Activated CD8-positive, alpha-beta T cell treated with anti-CD3 and anti-CD28 coated beads for 36 hours (primary cell): Measurements from ENCODE around the gene PACRG. TPM values are rescaled to one million over a fixed set of nuclear protein-coding genes. Genes with fewer than 3 reads are reported as not detected.

Experiments
- ATAC-seq: fragments of 200-7000 bp; cut with Tn5 transposase; one replicate; pipeline ENCODE4 v1.10.0; 2021; ENCODE audit warnings: mild to moderate bottlenecking, moderate library complexity
- CTCF ChIA-PET: fragments of 350-600 bp; sonication (Branson Sonifier 250); formaldehyde crosslinking; loops from one replicate; lab custom pipeline; 2021; ENCODE audit warnings: antibody characterized with exemption; lab: Charles Lee
- POLR2A ChIA-PET: fragments of 350-600 bp; sonication (Branson Sonifier 250); formaldehyde crosslinking; loops from one replicate; lab custom pipeline; 2021; ENCODE audit warnings: antibody characterized with exemption; lab: Charles Lee
- DNase-seq: peaks from one replicate; pipeline ENCODE4 v3.0.0-alpha.2; 2020
- H3K27ac Mint-ChIP-seq: one replicate; pipeline ENCODE4 v1.8.0; 2021; ENCODE audit warnings: mild to moderate bottlenecking, mixed read lengths
- H3K27me3 Mint-ChIP-seq: one replicate; pipeline ENCODE4 v1.8.0; 2021; ENCODE audit warnings: mixed read lengths
- H3K36me3 Mint-ChIP-seq: one replicate; pipeline ENCODE4 v1.8.0; 2021; ENCODE audit warnings: low read depth, mixed read lengths
- H3K4me1 Mint-ChIP-seq: one replicate; pipeline ENCODE4 v1.8.0; 2021; ENCODE audit warnings: low read depth, mixed read lengths
- H3K4me3 Mint-ChIP-seq: one replicate; pipeline ENCODE4 v1.8.0; 2021; ENCODE audit warnings: mild to moderate bottlenecking, moderate library complexity, mixed read lengths
- H3K9me3 Mint-ChIP-seq: one replicate; pipeline ENCODE4 v1.8.0; 2021; ENCODE audit warnings: mixed read lengths
- CTCF ChIP-seq: fragments of 200-600 bp; IDR thresholded peaks from one replicate; pipeline ENCODE4 v1.8.0; 2022; ENCODE audit warnings: antibody characterized with exemption, mild to moderate bottlenecking
- intact Hi-C: fragments of 100-400 bp; cut with micrococcal nuclease; formaldehyde crosslinking; loops from one replicate; pipeline ENCODE4 v1.10.0; 2022
- total RNA-seq, 2 experiments: library from RNA; stranded (reverse); gene quantifications; one replicate each; pipeline ENCODE4 v1.2.3, GENCODE V29; 2021

PACRG gene
- total RNA-seq, 2 experiments from 2014 or later: not detected

- CTCF ChIA-PET: no interaction called here
- DNase-seq (no peak), ATAC-seq (no peak)
- Mint-ChIP-seq H3K27me3 (no peaks in the 10 kb centered on the region), H3K36me3 (no peaks in the 10 kb centered on the region), H3K4me1 (no peaks in the 10 kb centered on the region), H3K27ac (no peak overlapping the region), H3K4me3 (no peak overlapping the region), H3K9me3 (no peaks in the 10 kb centered on the region)
- POLR2A ChIA-PET: no interaction called here
- no peak for TF ChIP-seq CTCF
- intact Hi-C loops: no loop called here
Observed at GRCh38 chr6:162814426-162814973, 86.7 kb downstream of the PACRG start.

GRCh38 chr6:162817196-162817595 lies 89.4 kb downstream of the PACRG start:
- CTCF ChIA-PET: interaction anchor here (1.3 kb wide), 1 partner anchor 11 kb away, joined by 3 read pairs; no protein-coding TSS in a partner anchor
- TF ChIP-seq CTCF: no peak
- Mint-ChIP-seq H3K4me3 (no peak overlapping the region), H3K36me3 (no peaks in the 10 kb centered on the region), H3K9me3 (no peaks in the 10 kb centered on the region), H3K4me1 (no peaks in the 10 kb centered on the region), H3K27me3 (no peaks in the 10 kb centered on the region), H3K27ac (no peak overlapping the region)
- POLR2A ChIA-PET: no interaction called here
- no peak for ATAC-seq
- no peak for DNase-seq
- intact Hi-C loops: no loop called here

- Mint-ChIP-seq H3K9me3 (no peaks in the 10 kb centered on the region), H3K27ac (no peak overlapping the region), H3K27me3 (no peaks in the 10 kb centered on the region), H3K36me3 (no peaks in the 10 kb centered on the region), H3K4me1 (no peaks in the 10 kb centered on the region), H3K4me3 (no peak overlapping the region)
- DNase-seq: no peak
- ChIA-PET CTCF (no interaction called here), POLR2A (no interaction called here)
- no peak for ATAC-seq
- intact Hi-C loops: no loop called here
- no peak for TF ChIP-seq CTCF
Observed at GRCh38 chr6:162819284-162819683, 91.5 kb downstream of the PACRG start.

GRCh38 chr6:162821102-162821501 lies 93.3 kb downstream of the PACRG start:
- DNase-seq (no peak), ATAC-seq (no peak)
- no peak for TF ChIP-seq CTCF
- no peaks in the 10 kb centered on the region for H3K9me3 Mint-ChIP-seq
- H3K4me1 Mint-ChIP-seq: no peaks in the 10 kb centered on the region
- POLR2A ChIA-PET: no interaction called here
- H3K4me3 Mint-ChIP-seq: no peak overlapping the region
- no peak overlapping the region for H3K27ac Mint-ChIP-seq
- no peaks in the 10 kb centered on the region for H3K27me3 Mint-ChIP-seq
- intact Hi-C loops: no loop called here
- CTCF ChIA-PET: no interaction called here
- no peaks in the 10 kb centered on the region for H3K36me3 Mint-ChIP-seq

GRCh38 chr6:162825597-162825996 lies 97.8 kb downstream of the PACRG start:
- ChIA-PET POLR2A (no interaction called here), CTCF (no interaction called here)
- Mint-ChIP-seq H3K36me3 (no peaks in the 10 kb centered on the region), H3K9me3 (peaks cover 3% of the 10 kb centered on the region), H3K27me3 (no peaks in the 10 kb centered on the region), H3K4me3 (no peak overlapping the region), H3K4me1 (no peaks in the 10 kb centered on the region), H3K27ac (no peak overlapping the region)
- intact Hi-C loops: no loop called here
- DNase-seq: no peak
- ATAC-seq: no peak
- no peak for TF ChIP-seq CTCF
